ENCODE measurements around the gene MSI2.
"Not testable (repeated sequence)": the region's sequence is repeated elsewhere in the genome, so short reads cannot be mapped to it uniquely, and the experiment has no call there.

MSI2 gene

GRCh38 chr17:57255776-57256681 is at the start of gene MSI2:
TSS of gene MSI2 (plus strand) at chr17:57256523. CDS start at chr17:57256743, 220 bp downstream.
- peak; percentile 88 for DNase-seq

GRCh38 chr17:57206928-57207327 is 49.4 kb upstream of the MSI2 start:
- DNase-seq: no peak

- no peak for DNase-seq
Measured at GRCh38 chr17:57207396-57207795, 48.9 kb upstream of the MSI2 start.

DNA sequence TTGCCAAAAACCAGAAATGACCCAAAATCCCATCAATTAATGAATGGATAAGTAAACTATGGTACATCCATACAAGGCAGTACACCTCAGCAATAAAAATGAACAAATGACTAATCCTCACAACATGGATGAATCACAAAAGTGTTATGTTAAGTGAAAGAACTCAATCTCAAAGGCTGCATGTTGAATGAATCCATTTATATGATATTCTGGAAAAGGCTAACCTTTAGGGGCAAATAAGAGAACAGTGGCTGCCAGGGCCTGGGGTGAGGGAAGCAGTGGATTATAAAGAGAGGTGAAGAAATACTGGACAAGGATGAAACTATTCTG is 46.1 kb upstream of the MSI2 start:
- DNase-seq: no peak

GRCh38 chr17:57210972-57211411 is 45.3 kb upstream of the MSI2 start:
- DNase-seq: no peak

DNA sequence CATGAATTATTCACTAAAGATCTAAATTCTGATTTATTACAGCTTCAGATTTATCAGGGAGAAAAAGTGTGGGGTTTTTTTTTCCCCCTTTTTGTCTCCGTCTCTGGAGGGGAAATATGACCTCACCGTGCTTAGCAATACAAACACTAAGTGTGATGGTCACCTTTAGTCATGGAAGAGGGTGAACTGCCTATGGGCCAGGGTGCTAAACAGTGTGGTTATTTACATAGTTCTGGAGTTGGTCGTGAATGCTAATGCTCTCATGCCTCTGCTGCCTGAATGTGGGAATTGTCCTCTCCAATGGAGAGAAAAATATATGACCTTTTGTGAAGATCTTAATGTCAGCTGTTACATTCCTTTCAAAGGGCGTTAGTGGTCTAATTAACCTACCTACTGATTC is 44.8 kb upstream of the MSI2 start:
- peak; percentile 42 for DNase-seq

DNA sequence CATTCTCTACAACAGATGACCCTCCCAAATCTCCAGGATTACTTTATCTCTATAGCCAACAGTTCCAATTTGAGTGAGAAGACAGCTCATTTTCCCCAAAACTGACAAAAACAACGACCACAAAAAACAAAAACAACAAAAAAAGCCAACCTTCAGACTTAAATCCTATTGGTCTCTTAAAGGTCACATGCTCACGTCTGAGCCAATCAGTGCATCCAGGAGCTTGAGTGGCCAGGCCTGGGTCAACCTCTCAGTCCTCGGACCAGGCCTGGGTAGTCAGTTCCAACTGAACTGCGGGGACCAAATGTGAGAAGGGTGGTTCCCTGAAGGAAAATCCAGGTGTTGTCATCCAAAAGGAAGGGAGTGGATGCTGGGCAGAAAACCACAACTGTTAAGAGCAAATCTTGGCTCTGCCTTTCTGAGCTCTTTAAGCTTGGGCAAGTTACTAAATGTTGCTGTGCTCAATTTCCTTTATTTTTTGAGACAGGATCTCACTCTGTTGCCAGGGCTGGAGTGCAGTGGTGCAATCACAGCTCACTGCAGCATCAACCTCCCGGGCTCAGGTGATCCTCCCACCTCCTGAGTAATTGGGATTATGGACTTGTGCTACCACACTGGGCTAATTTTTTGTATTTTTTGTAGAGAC is 43.0 kb upstream of the MSI2 start:
- DNase-seq: no peak

- no peak for DNase-seq
Measured at GRCh38 chr17:57215317-57215716, 41.0 kb upstream of the MSI2 start.

GRCh38 chr17:57221366-57222350 is 34.7 kb upstream of the MSI2 start:
- no peak for DNase-seq

GRCh38 chr17:57222422-57222821 is 33.9 kb upstream of the MSI2 start:
- not testable (repeated sequence) for DNase-seq

GRCh38 chr17:57225127-57225526 is 31.2 kb upstream of the MSI2 start:
- no peak for DNase-seq

- DNase-seq: no peak
Measured at GRCh38 chr17:57226793-57227192, 29.5 kb upstream of the MSI2 start.

- no peak for DNase-seq
Measured at GRCh38 chr17:57228911-57229310, 27.4 kb upstream of the MSI2 start.

- DNase-seq: peak; percentile 61
Measured at GRCh38 chr17:57234061-57234738, 22.1 kb upstream of the MSI2 start.

- peak; percentile 39 for DNase-seq
Measured at GRCh38 chr17:57234739-57235092, 21.6 kb upstream of the MSI2 start.

DNA sequence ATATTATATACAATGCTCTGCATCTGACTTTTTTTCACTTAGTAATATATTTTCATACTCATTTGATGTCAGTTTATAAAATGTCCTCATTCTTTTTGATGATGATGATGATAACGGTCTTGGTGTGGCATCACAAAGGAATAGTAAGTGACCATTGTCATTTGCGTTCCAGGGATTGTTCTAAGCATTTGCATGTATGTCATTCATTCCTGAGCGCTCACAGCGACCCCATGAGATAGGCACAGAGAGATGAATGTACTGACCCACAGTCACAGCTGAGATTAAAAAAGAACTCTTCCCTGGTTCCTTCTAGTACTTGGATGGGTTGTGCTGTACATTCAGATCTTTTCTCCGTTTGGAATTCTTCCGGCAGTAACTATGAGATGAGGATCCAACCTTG is 21.2 kb upstream of the MSI2 start:
- no peak for DNase-seq

DNA sequence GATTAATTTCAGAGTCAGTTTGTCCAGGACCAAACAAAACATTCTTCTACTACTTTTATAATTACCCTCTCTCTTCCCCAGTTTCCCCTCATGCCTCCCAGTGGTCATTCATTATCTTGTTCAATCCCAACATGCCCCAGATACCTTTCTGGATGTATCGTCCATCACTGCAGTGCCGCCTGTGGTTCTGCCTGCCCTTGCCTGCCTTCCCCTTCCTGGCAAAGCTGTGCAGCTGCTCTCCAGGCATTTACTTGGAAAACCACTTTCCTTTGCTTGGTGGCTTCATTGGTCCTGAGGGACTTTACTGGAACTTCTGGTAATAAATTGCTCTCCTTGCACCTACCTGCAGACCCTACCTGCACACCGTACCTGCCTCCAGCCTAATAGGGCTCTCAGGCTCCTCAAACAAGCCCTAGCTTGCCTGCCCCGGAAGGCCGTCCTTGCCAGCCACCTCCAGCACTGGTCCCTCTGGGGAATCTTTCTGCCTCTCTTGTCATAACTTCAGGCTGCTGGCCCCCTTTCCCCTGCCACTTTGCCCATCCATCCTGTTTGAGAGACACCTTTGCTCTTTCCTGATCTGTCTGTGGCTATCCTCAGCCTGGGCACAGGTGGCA is 19.5 kb upstream of the MSI2 start:
- no peak for DNase-seq

DNA sequence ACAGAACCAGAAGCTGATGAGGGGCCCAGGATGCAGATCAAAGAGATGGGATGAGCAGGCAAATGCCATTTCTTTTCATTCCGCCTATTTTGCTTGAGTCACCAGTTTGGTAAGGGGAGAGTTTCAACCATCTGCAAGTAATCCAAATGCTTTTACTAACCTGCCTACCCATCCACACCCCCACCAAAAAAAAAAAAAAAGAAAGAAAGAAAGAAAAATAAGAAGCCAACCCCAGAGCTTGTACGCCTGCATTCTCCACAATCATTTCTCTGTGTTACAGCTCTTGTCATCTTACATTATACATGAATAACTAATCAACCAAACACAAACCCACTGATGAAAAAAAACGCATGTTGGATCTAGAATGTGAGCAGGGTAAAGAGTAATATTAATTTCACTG is 15.7 kb upstream of the MSI2 start:
- no peak for DNase-seq

GRCh38 chr17:57242148-57242547 is 14.2 kb upstream of the MSI2 start:
- DNase-seq: no peak

DNA sequence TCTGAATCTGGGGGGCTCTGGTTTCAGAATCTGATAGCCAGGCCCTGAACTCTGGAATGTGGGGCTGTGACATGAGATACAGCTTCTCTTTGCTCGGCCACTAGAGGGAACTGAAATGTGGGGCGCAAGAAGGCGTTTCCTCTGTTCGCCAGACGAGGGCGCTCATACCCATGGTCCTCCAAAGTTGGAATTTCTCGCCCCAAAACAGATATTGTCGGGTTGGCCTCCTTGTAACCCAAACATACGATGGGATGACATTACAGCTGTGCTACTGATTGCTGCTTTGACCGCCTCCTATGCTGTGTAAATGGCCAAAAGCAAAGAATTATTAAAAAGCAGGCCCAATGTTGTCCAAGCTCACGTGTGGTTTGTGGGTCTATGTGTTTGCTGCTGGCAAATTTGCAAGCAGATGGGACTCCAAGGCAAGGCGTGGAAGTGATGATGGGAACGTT is 13.1 kb upstream of the MSI2 start:
- peak; percentile 37 for DNase-seq

- DNase-seq: no peak
Measured at GRCh38 chr17:57245786-57246185, 10.5 kb upstream of the MSI2 start.

DNA sequence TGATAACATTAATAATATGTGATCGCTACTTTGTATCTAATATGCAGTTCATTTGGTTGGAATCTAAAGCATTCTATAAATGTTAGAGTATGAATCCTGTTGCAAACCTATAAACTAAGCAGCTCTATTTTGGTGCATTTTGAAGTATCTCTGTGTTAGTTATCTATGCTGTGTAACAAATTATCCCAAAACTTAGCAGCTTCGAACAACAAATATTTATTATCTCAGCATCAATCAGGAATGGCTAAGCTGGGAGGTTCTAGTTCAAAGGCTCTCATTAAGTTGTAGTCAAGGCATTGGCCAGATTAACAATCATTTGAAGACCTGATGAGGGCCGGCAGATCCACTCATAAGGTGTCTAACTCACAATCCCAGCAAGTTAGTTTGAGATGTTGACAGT is 10.1 kb upstream of the MSI2 start:
- DNase-seq: no peak

Measured in NCI-H345 (cell line).